IMR-90 (cell line): ENCODE results near the gene WDR74. TPM values are rescaled to one million over a fixed set of nuclear protein-coding genes. Genes with fewer than 3 reads are reported as not detected.
A peak's percentile ranks its signal among the peaks of the same experiment; 100 is the strongest.

Source experiments
- ATAC-seq: fragments of 200-7000 bp; cut with Tn5 transposase; 2 replicates; pipeline ENCODE4 v1.9.1; 2020; ENCODE audit warnings: low read depth, mild to moderate bottlenecking, moderate library complexity
- BruUV-seq: library from RNA; stranded (reverse); fragments of 400-500 nt; replicated peaks from 2 replicates; lab custom pipeline; 2021; lab: Mats Ljungman, UMichigan
- CTCF ChIA-PET: fragments of 300-600 bp; formaldehyde crosslinking; extraction: SDS; loops from one replicate; lab custom pipeline; 2021; ENCODE audit warnings: antibody characterized with exemption; lab: Yijun Ruan, JAX
- POLR2A ChIA-PET: fragments of 300-600 bp; sonication (Branson Sonifier 250); formaldehyde crosslinking; loops from one replicate; lab custom pipeline; 2022; ENCODE audit warnings: antibody characterized with exemption; ENCODE audit not compliant: unreplicated experiment; lab: Charles Lee
- DNase-seq: peaks from one replicate; pipeline ENCODE4 v3.0.0; 2013
- H2AFZ ChIP-seq: replicated peaks from 2 replicates; pipeline ENCODE3; 2013; ENCODE audit warnings: low read length, mild to moderate bottlenecking; ENCODE audit not compliant: poor library complexity
- H2AK5ac ChIP-seq: 2 replicates; pipeline ENCODE4 v1.6.1; 2013; ENCODE audit warnings: low read depth, low read length, inconsistent platforms
- H2AK9ac ChIP-seq: replicated peaks from 2 replicates; pipeline ENCODE3; 2013; ENCODE audit warnings: mild to moderate bottlenecking, low read depth, low read length, moderate library complexity; ENCODE audit not compliant: poor library complexity
- H2BK120ac ChIP-seq: 2 replicates; pipeline ENCODE4 v1.6.1; 2013; ENCODE audit warnings: low read depth, low read length, inconsistent platforms
- H2BK15ac ChIP-seq: 3 replicates; pipeline ENCODE4 v1.6.1; 2013; ENCODE audit warnings: low read depth, low read length, inconsistent platforms
- H2BK20ac ChIP-seq: 2 replicates; pipeline ENCODE4 v1.6.1; 2013; ENCODE audit warnings: low read depth, mild to moderate bottlenecking, inconsistent platforms, low read length, moderate library complexity
- H2BK5ac ChIP-seq: 2 replicates; pipeline ENCODE4 v1.6.1; 2013; ENCODE audit warnings: mild to moderate bottlenecking, low read depth, low read length, inconsistent platforms; ENCODE audit not compliant: poor library complexity, severe bottlenecking
- H3K14ac ChIP-seq: replicated peaks from 2 replicates; pipeline ENCODE4 v1.6.1; 2013; ENCODE audit warnings: low read depth, low read length, inconsistent platforms
- H3K18ac ChIP-seq: 2 replicates; pipeline ENCODE4 v1.6.1; 2013; ENCODE audit warnings: low read depth, low read length, control low read depth
- H3K23ac ChIP-seq: 2 replicates; pipeline ENCODE4 v1.6.1; 2013; ENCODE audit warnings: low read depth, low read length, inconsistent platforms
- H3K27ac ChIP-seq: 2 replicates; pipeline ENCODE4 v1.5.1; 2013; ENCODE audit warnings: mild to moderate bottlenecking, control low read depth, low read length; ENCODE audit not compliant: insufficient read depth
- H3K27me3 ChIP-seq: 2 replicates; pipeline ENCODE4 v1.6.1; 2013; ENCODE audit warnings: low read length; ENCODE audit not compliant: control insufficient read depth, insufficient read depth
- H3K36me3 ChIP-seq: 2 replicates; pipeline ENCODE4 v1.6.1; 2013; ENCODE audit warnings: low read length, mixed read lengths; ENCODE audit not compliant: control insufficient read depth, insufficient read depth
- H3K4ac ChIP-seq: 2 replicates; pipeline ENCODE4 v1.6.1; 2013; ENCODE audit warnings: low read depth, low read length, inconsistent platforms
- H3K4me1 ChIP-seq: 2 replicates; pipeline ENCODE4 v1.6.1; 2013; ENCODE audit warnings: low read length, mixed read lengths; ENCODE audit not compliant: control insufficient read depth, insufficient read depth
- H3K4me2 ChIP-seq: 2 replicates; pipeline ENCODE4 v1.6.1; 2013; ENCODE audit warnings: low read depth, mild to moderate bottlenecking, control low read depth, low read length, moderate library complexity
- H3K4me3 ChIP-seq: 2 replicates; pipeline ENCODE4 v1.5.1; 2013; ENCODE audit warnings: low read depth, mild to moderate bottlenecking, control low read depth, low read length, moderate library complexity; ENCODE audit not compliant: insufficient read depth
- H3K56ac ChIP-seq: 2 replicates; pipeline ENCODE4 v1.6.1; 2013; ENCODE audit warnings: low read length, inconsistent platforms; ENCODE audit not compliant: insufficient read depth; ENCODE audit errors: extremely low read depth
- H3K79me1 ChIP-seq, 2 experiments: 2 replicates each; pipeline ENCODE4 v1.6.1; 2013; ENCODE audit warnings: low read length in 2 of 2, inconsistent platforms in 1 of 2, low read depth in 1 of 2
- H3K9ac ChIP-seq: 2 replicates; pipeline ENCODE4 v1.6.1; 2013; ENCODE audit warnings: low read depth, low read length, control low read depth
- H3K9me1 ChIP-seq: 2 replicates; pipeline ENCODE4 v1.6.1; 2013; ENCODE audit warnings: low read length, inconsistent platforms; ENCODE audit not compliant: insufficient read depth
- H3K9me3 ChIP-seq: 2 replicates; pipeline ENCODE4 v1.6.1; 2013; ENCODE audit warnings: low read length; ENCODE audit not compliant: control insufficient read depth, insufficient read depth
- H4K20me1 ChIP-seq: 2 replicates; pipeline ENCODE4 v1.6.1; 2013; ENCODE audit warnings: low read length, inconsistent platforms; ENCODE audit not compliant: insufficient read depth
- H4K5ac ChIP-seq: 2 replicates; pipeline ENCODE4 v1.6.1; 2013; ENCODE audit warnings: mild to moderate bottlenecking, low read depth, low read length, control low read depth
- H4K8ac ChIP-seq, 2 experiments: 2 replicates each; pipeline ENCODE4 v1.6.1; 2013; ENCODE audit warnings: low read depth in 2 of 2, low read length in 2 of 2, control low read depth in 1 of 2, inconsistent platforms in 1 of 2
- H4K91ac ChIP-seq: 2 replicates; pipeline ENCODE4 v1.6.1; 2013; ENCODE audit warnings: low read depth, low read length, inconsistent platforms; ENCODE audit not compliant: insufficient read depth
- BHLHE40 ChIP-seq: fragments of 150-350 bp; IDR thresholded peaks from 2 replicates; pipeline ENCODE4 v1.6.1; 2016; ENCODE audit warnings: mild to moderate bottlenecking, low read depth, low read length
- CTCF ChIP-seq: conservative IDR thresholded peaks from 2 replicates; pipeline ENCODE4 v1.5.1; 2012; ENCODE audit warnings: mild to moderate bottlenecking, low read depth, low read length, improper control_type of control experiment
- FOS ChIP-seq: fragments of 150-350 bp; IDR thresholded peaks from 2 replicates; pipeline ENCODE4 v1.6.1; 2016; ENCODE audit warnings: low read depth, low read length
- MAFK ChIP-seq: IDR thresholded peaks from 2 replicates; pipeline ENCODE4 v1.6.1; 2012; ENCODE audit warnings: low read depth, low read length, improper control_type of control experiment
- MAZ ChIP-seq: IDR thresholded peaks from 2 replicates; pipeline ENCODE4 v1.6.1; 2012; ENCODE audit warnings: low read depth, mild to moderate bottlenecking, low read length, improper control_type of control experiment, moderate library complexity, borderline replicate concordance
- MXI1 ChIP-seq: IDR thresholded peaks from 2 replicates; pipeline ENCODE4 v1.6.1; 2012; ENCODE audit warnings: low read depth, mild to moderate bottlenecking, low read length, moderate library complexity, borderline replicate concordance
- POLR2A ChIP-seq: IDR thresholded peaks from 2 replicates; pipeline ENCODE4 v1.6.1; 2012; ENCODE audit warnings: mild to moderate bottlenecking, low read depth, low read length
- RAD21 ChIP-seq: IDR thresholded peaks from 2 replicates; pipeline ENCODE4 v1.6.1; 2012; ENCODE audit warnings: low read length, improper control_type of control experiment
- RFX5 ChIP-seq: IDR thresholded peaks from 2 replicates; pipeline ENCODE4 v1.8.0; 2012; ENCODE audit warnings: low read depth, mild to moderate bottlenecking, low read length, moderate library complexity
- SMC3 ChIP-seq: fragments of 150-350 bp; IDR thresholded peaks from 2 replicates; pipeline ENCODE4 v1.6.1; 2016; ENCODE audit warnings: low read depth, mild to moderate bottlenecking, antibody characterized with exemption, low read length, moderate library complexity
- WGBS, 2 experiments: methylation state at CpG; one replicate each; pipeline versions ENCODE4 v1.1.5 to v1.1.7; 2013; ENCODE audit warnings: missing lambda C conversion rate in 2 of 2; ENCODE audit not compliant: insufficient read length in 1 of 2; ENCODE audit errors: extremely low coverage in 2 of 2; 5-methylcytosine and 5-hydroxymethylcytosine counted together
- dilution Hi-C: fragments of 300-500 bp; cut with HindIII; formaldehyde crosslinking; loops from one replicate; pipeline ENCODE4 v1.14.3; 2018; ENCODE audit warnings: low sequenced_read_pairs; ENCODE audit not compliant: unreplicated experiment
- in situ Hi-C: fragments of 300-500 bp; cut with MboI; formaldehyde crosslinking; loops from 3 replicates; pipeline ENCODE4 v1.14.3; 2019; ENCODE audit warnings: low sequenced_read_pairs, inconsistent platforms, mixed read lengths
- intact Hi-C: fragments of 100-400 bp; cut with micrococcal nuclease; formaldehyde crosslinking; loops from 2 replicates; pipeline ENCODE4 v1.10.0; 2022
- polyA plus RNA-seq, 3 experiments: library from polyadenylated mRNA; depleted of rRNA; stranded (reverse); fragments of >200 nt; gene quantifications; 2 replicates each; pipeline ENCODE4 v1.2.3, GENCODE V29; 2012; ENCODE audit warnings: low replicate concordance in 1 of 3
- total RNA-seq: library from RNA; depleted of rRNA; stranded (reverse); fragments of >200 nt; gene quantifications from 2 replicates; pipeline ENCODE4 v1.2.3, GENCODE V29; 2012
- TF ChIP-seq, protein P1 (sequence below): fragments of 150-350 bp; IDR thresholded peaks from 2 replicates; pipeline ENCODE4 v1.6.1; 2017; ENCODE audit warnings: mild to moderate bottlenecking, antibody characterized with exemption, low read length, low read depth
- TF ChIP-seq, protein P2 (sequence below): fragments of 150-350 bp; IDR thresholded peaks from 2 replicates; pipeline ENCODE4 v1.6.1; 2016; ENCODE audit warnings: low read depth, mild to moderate bottlenecking, low read length, moderate library complexity, borderline replicate concordance

Gene WDR74
- total and polyA plus RNA-seq, 2 of the 4 experiments (the other 2 are of a cell fraction) = 38.4 to 44.3 TPM

DNA sequence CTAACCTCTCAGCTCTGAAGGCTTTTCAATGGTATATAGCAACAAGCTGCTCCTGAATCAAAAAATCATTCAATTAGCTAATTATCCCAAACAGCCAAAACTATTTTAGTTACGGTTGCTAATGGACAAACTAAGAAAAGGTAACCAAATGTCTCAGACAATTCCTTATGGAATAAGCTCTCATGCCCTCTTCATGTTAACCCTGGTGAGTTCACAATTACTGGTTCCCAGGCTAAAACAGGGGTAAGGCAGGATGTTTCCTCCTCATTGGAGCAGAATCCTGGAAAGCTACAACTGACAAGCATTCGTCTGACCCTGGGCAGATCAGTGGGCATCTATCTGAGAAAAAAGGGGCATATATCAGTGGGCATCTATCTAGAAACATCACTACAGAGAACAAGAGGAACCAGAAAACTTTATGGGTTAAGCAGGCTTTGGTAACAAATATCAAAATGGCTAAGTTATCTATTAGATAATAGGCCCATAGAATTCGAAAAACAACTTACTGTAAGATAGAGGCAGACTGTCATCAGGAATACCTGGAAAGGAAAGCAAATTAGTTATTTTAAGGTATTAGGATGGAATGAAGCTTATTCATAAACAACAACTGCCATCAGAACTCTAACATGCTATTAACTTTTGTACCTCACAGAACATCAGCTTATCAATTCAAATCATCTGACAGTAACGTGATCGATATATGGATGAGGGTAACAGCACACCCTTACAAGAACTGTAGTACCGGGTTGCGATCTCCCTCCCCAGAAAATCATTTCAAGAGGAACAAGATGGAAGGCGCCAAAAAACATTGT lies 14.8 kb upstream of the WDR74 start:
- ChIA-PET POLR2A (interaction anchor here (0.5 kb wide), 2 partner anchors 17 to 41 kb away, joined by 3 to 9 read pairs; no protein-coding TSS in a partner anchor), CTCF (interaction anchor here (1.9 kb wide), 1 partner anchor 27 kb away, joined by 6 read pairs; the partner anchor contains the start of gene SLC3A2)
- H3K27ac ChIP-seq = no peak overlapping the region

More for the DNA sequence above, 14.8 kb upstream of the WDR74 start:
- intact Hi-C loops (no loop called here), in situ Hi-C loops (loop anchor here (25.0 kb wide), 1 partner anchor 467 kb away; no protein-coding TSS in a partner anchor), dilution Hi-C loops (no loop called here)
- Histone ChIP-seq H3K18ac (no peak overlapping the region), H3K4me3 (peak overlapping the region; percentile 72), H3K4me2 (peak overlapping the region; percentile 83), H2BK15ac (no peak overlapping the region), H4K8ac (no peak overlapping the region), H2BK5ac (no peak overlapping the region), H3K9ac (peak overlapping the region; percentile 97), H2AFZ (no peak overlapping the region), H3K14ac (peak overlapping the region; percentile 69; the same call in 1 of the 2 replicates), H2BK20ac (no peak overlapping the region), H4K20me1 (peaks cover 42% of the 10 kb centered on the region), H3K23ac (peak overlapping the region; percentile 97), H3K27me3 (no peaks in the 10 kb centered on the region), H3K56ac (peak overlapping the region; percentile 95; the same call in 1 of the 2 replicates), H2AK5ac (no peak overlapping the region), H4K5ac (no peak overlapping the region), H3K36me3 (peaks cover 30% of the 10 kb centered on the region), H3K4ac (no peak overlapping the region), H3K4me1 (peaks cover 2% of the 10 kb centered on the region; the same call in 1 of the 2 replicates), H4K91ac (no peak overlapping the region), H3K9me1 (0 out of 2 replicates have a peak, but pooled peaks cover 4% of the 10 kb centered on the region), H3K9me3 (no peaks in the 10 kb centered on the region), H2BK120ac (no peak overlapping the region), H2AK9ac (no peak overlapping the region), H3K79me1 (peaks cover 20 to 50% of the 10 kb centered on the region in 2 experiments)
- ATAC-seq = no peak
- no peak for TF ChIP-seq RAD21
- TF ChIP-seq RFX5 = no peak
- TF ChIP-seq, protein P1, sequence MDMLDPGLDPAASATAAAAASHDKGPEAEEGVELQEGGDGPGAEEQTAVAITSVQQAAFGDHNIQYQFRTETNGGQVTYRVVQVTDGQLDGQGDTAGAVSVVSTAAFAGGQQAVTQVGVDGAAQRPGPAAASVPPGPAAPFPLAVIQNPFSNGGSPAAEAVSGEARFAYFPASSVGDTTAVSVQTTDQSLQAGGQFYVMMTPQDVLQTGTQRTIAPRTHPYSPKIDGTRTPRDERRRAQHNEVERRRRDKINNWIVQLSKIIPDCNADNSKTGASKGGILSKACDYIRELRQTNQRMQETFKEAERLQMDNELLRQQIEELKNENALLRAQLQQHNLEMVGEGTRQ = no peak
- no peak for TF ChIP-seq SMC3
- no peak for TF ChIP-seq CTCF
- TF ChIP-seq, protein P2, sequence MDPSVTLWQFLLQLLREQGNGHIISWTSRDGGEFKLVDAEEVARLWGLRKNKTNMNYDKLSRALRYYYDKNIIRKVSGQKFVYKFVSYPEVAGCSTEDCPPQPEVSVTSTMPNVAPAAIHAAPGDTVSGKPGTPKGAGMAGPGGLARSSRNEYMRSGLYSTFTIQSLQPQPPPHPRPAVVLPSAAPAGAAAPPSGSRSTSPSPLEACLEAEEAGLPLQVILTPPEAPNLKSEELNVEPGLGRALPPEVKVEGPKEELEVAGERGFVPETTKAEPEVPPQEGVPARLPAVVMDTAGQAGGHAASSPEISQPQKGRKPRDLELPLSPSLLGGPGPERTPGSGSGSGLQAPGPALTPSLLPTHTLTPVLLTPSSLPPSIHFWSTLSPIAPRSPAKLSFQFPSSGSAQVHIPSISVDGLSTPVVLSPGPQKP = no peak
- no peak for TF ChIP-seq MAFK
- TF ChIP-seq MAZ = no peak
- no peak for TF ChIP-seq POLR2A
- TF ChIP-seq MXI1 = no peak
- TF ChIP-seq FOS = no peak
- TF ChIP-seq BHLHE40 = no peak
- no TSS peak for BruUV-seq
- WGBS, 2 experiments = no CpG with 5 or more reads among the region's 8 CpGs
- no peak for DNase-seq
